ENCODE results near the gene TEX101.
"Not testable (repeated sequence)": the region's sequence is repeated elsewhere in the genome, so short reads cannot be mapped to it uniquely, and the experiment has no call there.

The TEX101 gene, protein sequence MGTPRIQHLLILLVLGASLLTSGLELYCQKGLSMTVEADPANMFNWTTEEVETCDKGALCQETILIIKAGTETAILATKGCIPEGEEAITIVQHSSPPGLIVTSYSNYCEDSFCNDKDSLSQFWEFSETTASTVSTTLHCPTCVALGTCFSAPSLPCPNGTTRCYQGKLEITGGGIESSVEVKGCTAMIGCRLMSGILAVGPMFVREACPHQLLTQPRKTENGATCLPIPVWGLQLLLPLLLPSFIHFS

DNA sequence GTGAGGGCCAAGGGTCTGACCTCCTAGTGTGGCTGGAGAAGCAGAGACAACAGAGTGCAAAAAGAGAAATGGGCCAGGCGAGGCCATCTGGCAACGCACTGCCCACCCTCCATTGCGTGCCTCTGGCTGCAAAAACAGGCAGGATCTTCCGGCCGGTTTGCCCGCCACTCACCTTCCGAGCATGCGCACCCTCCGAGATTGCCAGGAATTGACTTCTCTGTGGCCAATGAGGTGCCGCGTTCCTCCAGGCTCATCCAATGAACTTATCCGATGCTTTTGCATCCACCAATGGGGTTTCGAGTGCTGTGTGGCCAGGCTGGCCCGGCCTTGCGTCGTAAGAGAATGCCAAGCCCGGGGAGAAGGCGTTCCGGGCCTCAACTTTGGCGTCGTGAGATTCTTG is at the start of gene TEX101:
TSS of gene TEX101 (plus strand) at position 337 of the 400 bp plus-strand sequence. CDS start 1,030 bp downstream, outside the sequence.
- POLR2A ChIA-PET (ENCODE audit: low non-redundant PET), result no interaction called here
- DNase-seq (ENCODE audit: low spot score), result no peak
- TF ChIP-seq, protein P1, sequence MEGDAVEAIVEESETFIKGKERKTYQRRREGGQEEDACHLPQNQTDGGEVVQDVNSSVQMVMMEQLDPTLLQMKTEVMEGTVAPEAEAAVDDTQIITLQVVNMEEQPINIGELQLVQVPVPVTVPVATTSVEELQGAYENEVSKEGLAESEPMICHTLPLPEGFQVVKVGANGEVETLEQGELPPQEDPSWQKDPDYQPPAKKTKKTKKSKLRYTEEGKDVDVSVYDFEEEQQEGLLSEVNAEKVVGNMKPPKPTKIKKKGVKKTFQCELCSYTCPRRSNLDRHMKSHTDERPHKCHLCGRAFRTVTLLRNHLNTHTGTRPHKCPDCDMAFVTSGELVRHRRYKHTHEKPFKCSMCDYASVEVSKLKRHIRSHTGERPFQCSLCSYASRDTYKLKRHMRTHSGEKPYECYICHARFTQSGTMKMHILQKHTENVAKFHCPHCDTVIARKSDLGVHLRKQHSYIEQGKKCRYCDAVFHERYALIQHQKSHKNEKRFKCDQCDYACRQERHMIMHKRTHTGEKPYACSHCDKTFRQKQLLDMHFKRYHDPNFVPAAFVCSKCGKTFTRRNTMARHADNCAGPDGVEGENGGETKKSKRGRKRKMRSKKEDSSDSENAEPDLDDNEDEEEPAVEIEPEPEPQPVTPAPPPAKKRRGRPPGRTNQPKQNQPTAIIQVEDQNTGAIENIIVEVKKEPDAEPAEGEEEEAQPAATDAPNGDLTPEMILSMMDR (conservative IDR thresholded peaks at IDR 0.05; ENCODE audit: low read depth), result no peak
- no peak within 1 kb of the TSS for H3K27ac ChIP-seq
- CTCF ChIA-PET, result no interaction called here

DNA sequence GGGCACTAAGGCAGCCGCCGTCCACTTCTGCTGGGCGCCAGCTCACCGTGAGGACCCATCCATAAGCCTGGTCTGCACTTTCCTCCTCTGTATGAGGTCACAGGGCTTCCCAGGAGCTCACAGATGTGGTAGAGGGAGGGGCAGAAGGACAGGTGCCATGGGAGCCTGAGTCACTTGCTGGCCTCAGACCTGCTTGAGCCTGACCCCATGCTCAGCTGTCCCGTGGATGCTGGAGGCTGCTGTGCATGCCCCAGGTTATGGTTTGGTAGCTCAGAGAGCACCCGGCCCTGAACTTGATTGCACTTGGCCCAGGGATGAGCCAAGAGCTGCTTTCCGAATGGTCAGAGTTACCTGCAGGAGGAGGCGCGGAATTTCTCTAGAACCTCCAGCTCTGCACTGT is 49.0 kb upstream of the TEX101 start:
- CTCF ChIA-PET; DNase-seq (ENCODE audit: low spot score); H3K27ac ChIP-seq; POLR2A ChIA-PET (ENCODE audit: low non-redundant PET): not testable (repeated sequence)

DNA sequence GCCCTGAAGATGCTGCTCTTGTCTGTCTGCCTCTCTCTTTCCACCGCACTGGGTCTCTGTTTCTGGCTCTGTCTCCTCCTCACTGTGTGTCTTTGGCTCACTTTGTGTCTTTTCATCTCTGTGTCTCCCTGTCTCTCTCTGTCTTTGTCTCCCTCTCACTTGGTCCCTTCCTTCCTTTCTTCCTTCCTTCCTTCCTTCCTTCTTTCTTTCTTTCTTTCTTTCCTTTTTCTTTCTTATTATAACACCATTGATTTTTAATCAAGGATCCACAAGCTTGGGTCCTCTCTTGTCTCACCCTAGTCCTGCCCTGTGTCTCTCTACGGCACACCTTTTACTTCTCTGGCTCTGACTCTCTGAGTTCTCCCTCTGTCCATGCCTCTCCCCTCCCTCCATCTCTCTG is 46.9 kb upstream of the TEX101 start:
- TF ChIP-seq, protein P1 (conservative IDR thresholded peaks at IDR 0.05; ENCODE audit: low read depth), result no peak
- H3K27ac ChIP-seq, result no peak overlapping the region
- CTCF ChIA-PET, result no interaction called here
- no peak for DNase-seq (ENCODE audit: low spot score)
- POLR2A ChIA-PET (ENCODE audit: low non-redundant PET), result no interaction called here

DNA sequence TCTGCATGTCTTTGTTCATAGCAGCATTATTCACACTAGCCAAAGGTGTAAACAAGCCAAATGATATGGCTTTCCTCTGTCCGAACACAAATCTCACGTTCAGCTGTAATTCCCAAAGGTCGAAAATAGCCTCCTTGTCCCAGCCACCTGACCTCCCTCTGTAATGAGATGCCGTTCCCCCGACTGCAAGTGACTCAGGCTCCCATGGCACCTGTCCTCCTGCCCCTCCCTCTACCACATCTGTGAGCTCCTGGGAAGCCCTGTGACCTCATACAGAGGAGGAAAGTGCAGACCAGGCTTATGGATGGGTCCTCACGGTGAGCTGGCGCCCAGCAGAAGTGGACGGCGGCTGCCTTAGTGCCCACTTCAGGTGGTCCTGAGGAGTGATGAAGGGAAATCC is 45.8 kb upstream of the TEX101 start:
- POLR2A ChIA-PET (ENCODE audit: low non-redundant PET); H3K27ac ChIP-seq; CTCF ChIA-PET; DNase-seq (ENCODE audit: low spot score): not testable (repeated sequence)

DNA sequence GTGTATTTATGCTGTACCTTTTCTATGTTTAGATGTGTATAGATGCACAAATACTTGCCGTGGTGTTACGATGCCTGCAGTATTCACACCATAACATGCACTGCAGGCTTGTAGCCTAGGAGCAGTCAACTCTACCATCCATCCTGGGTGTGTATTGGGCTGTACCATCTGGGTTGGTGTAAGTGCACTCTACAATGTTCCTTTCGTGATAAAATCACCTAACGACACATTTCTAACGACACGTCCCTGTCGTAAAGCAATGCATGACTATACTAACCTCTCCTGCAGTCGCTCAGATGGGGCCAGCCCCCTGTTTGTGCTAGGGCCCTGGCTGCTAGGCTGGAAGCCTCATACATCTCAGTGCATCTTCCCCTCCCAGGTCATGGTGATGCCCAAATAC is 42.8 kb upstream of the TEX101 start:
- no peak overlapping the region for H3K27ac ChIP-seq
- no peak for DNase-seq (ENCODE audit: low spot score)
- ChIA-PET CTCF (no interaction called here), POLR2A (ENCODE audit: low non-redundant PET) (no interaction called here)
- TF ChIP-seq, protein P1 (conservative IDR thresholded peaks at IDR 0.05; ENCODE audit: low read depth), result no peak

DNA sequence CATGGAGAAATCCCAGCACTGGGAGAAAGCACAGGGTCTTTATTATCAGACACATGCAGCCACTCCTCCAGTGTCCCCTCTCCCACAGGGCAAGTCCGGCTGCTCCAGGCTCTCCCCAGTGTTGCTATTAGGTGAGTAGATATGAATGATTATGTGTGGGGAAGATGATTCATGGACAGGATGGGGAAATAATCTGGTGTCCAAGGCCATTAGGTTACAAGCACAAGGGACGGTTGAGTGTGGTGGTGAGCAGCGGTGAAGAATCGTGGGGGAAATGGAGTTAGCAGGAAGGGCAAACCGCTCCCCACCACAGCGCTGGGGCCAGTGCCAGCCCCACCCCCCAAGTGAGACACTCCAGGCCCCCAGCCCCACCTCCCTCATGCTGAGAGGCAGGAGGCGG is 42.2 kb upstream of the TEX101 start:
- DNase-seq (ENCODE audit: low spot score), result no peak
- CTCF ChIA-PET, result no interaction called here

DNA sequence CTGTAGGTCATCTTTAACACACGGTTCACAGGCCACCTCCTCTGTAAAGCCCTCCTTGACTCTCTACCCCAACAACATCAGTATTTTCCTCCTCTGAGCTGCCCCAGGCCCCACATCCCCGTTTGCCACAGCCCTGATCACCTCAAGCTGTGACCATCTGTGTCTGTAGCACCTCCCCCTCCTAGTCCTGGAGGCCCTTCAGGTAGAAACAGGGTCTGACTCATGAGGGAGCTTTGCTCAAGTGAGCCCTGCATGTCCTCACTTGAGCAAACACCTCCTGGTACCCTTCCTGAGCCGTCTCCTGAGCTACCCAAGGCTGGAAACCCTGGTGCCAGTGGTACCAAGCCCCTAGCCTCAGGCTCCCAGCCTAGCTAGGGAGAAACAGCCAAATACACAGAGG is 37.1 kb upstream of the TEX101 start:
- CTCF ChIA-PET; POLR2A ChIA-PET (ENCODE audit: low non-redundant PET); H3K27ac ChIP-seq; DNase-seq (ENCODE audit: low spot score): not testable (repeated sequence)

More for the DNA sequence above, 42.2 kb upstream of the TEX101 start:
- TF ChIP-seq, protein P1 (conservative IDR thresholded peaks at IDR 0.05; ENCODE audit: low read depth), result no peak
- POLR2A ChIA-PET (ENCODE audit: low non-redundant PET), result no interaction called here
- no peak overlapping the region for H3K27ac ChIP-seq

DNA sequence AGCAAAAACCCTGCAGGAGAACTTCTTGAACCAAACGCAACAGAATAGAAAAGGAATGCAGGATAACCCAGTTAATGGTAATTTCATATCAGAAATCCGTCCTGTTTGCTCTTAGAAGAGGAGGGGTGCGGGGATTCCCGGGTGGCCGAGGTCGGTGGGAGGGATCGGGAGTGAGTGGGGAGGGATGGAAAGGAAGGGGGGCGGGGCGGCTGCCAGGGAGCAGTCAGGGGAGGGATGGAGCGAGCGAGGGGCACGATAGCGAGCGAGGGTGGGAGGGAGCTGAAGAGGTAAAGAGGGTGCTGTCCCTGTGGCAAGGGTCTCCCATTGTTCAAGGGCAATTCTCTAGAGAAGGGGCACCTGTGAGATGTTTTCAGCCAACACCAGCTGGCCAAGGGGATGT is 34.7 kb upstream of the TEX101 start:
- TF ChIP-seq, protein P1 (conservative IDR thresholded peaks at IDR 0.05; ENCODE audit: low read depth), result no peak
- no peak overlapping the region for H3K27ac ChIP-seq
- DNase-seq (ENCODE audit: low spot score), result no peak
- ChIA-PET CTCF (no interaction called here), POLR2A (ENCODE audit: low non-redundant PET) (interaction anchor here (0.6 kb wide), 1 partner anchor 15 kb away, joined by 5 read pairs; no protein-coding TSS in a partner anchor)
